Activated CD8-positive, alpha-beta memory T cell treated with anti-CD3 and anti-CD28 coated beads for 48 hours (primary cell): ENCODE data around the gene SPN.
"Not testable (repeated sequence)": the region's sequence is repeated elsewhere in the genome, so short reads cannot be mapped to it uniquely, and the experiment has no call there.

Source experiments
- DNase-seq, 3 experiments: peaks; one replicate each; pipeline ENCODE4 v3.0.0-alpha.2; 2020; ENCODE audit warnings: low read depth in 2 of 3, low spot score in 2 of 3

Gene SPN

GRCh38 chr16:29675811-29676643 lies 13.0 kb downstream of the SPN start:
- no peak for DNase-seq

- no peak for DNase-seq
Measured at GRCh38 chr16:29676989-29677785, 14.1 kb downstream of the SPN start.

GRCh38 chr16:29678691-29679267 lies 15.7 kb downstream of the SPN start, which contains the start of gene QPRT:
QPRT (plus strand) TSS chr16:29679180; CDS start chr16:29679198, 18 bp downstream.
- no peak for DNase-seq

GRCh38 chr16:29680180-29680598 lies 17.1 kb downstream of the SPN start:
- no peak for DNase-seq

GRCh38 chr16:29683543-29684090 lies 20.6 kb downstream of the SPN start:
- DNase-seq = no peak

GRCh38 chr16:29684679-29685078 lies 21.6 kb downstream of the SPN start:
- DNase-seq = no peak

GRCh38 chr16:29686740-29687332 lies 23.8 kb downstream of the SPN start:
- no peak for DNase-seq

GRCh38 chr16:29687755-29688154 lies 24.7 kb downstream of the SPN start:
- DNase-seq = no peak

- no peak for DNase-seq
Measured at GRCh38 chr16:29688172-29688571, 25.1 kb downstream of the SPN start.

- not testable (repeated sequence) for DNase-seq
Measured at GRCh38 chr16:29689490-29690351, 26.7 kb downstream of the SPN start.

- DNase-seq = not testable (repeated sequence)
Measured at GRCh38 chr16:29692606-29693005, 29.6 kb downstream of the SPN start.

- DNase-seq = no peak
Measured at GRCh38 chr16:29694384-29695195, 31.5 kb downstream of the SPN start.

- not testable (repeated sequence) for DNase-seq
Measured at GRCh38 chr16:29695675-29696074, 32.6 kb downstream of the SPN start.

- no peak for DNase-seq
Measured at GRCh38 chr16:29696881-29697331, 33.9 kb downstream of the SPN start.

- no peak for DNase-seq
Measured at GRCh38 chr16:29697391-29697790, 34.3 kb downstream of the SPN start.

- no peak for DNase-seq
Measured at GRCh38 chr16:29698042-29698441, 35.0 kb downstream of the SPN start.

GRCh38 chr16:29698484-29699323 lies 35.7 kb downstream of the SPN start:
- no peak for DNase-seq
